ENCODE results near the gene USP40. TPM values are rescaled to one million over a fixed set of nuclear protein-coding genes. Genes with fewer than 3 reads are reported as not detected.

USP40 gene
- total and polyA plus RNA-seq, 2 donors: 16.0 to 59.6 TPM

- peaks cover 4% of the 10 kb centered on the region for H3K36me3 ChIP-seq (ENCODE audit: insufficient read depth)
- H3K4me1 ChIP-seq (ENCODE audit: insufficient read depth): no peaks in the 10 kb centered on the region
- no peak for DNase-seq (ENCODE audit: extremely low spot score)
- 68% methylated on average over 22 of the region's 22 CpGs for WGBS
- H3K27ac ChIP-seq (ENCODE audit: low read depth): peak overlapping the region; percentile 53
- no peak overlapping the region for H3K4me3 ChIP-seq (ENCODE audit: low read depth, low read length)
Measured at GRCh38 chr2:233481368-233482142, 85.0 kb downstream of the USP40 start.

GRCh38 chr2:233480490-233481202, 85.9 kb downstream of the USP40 start:
- Histone ChIP-seq H3K27ac (ENCODE audit: low read depth) (peak overlapping the region; percentile 3), H3K36me3 (ENCODE audit: insufficient read depth) (peaks cover 4% of the 10 kb centered on the region), H3K4me1 (ENCODE audit: insufficient read depth) (no peaks in the 10 kb centered on the region), H3K4me3 (ENCODE audit: low read depth, low read length) (no peak overlapping the region)
- DNase-seq (ENCODE audit: extremely low spot score): no peak
- WGBS: 79% methylated on average over 21 of the region's 21 CpGs

- Histone ChIP-seq H3K27ac (ENCODE audit: low read depth) (no peak overlapping the region), H3K36me3 (ENCODE audit: insufficient read depth) (peaks cover 4% of the 10 kb centered on the region)
- WGBS: 91% methylated on average over 27 of the region's 27 CpGs
Measured at GRCh38 chr2:233479616-233480489, 86.7 kb downstream of the USP40 start.

GRCh38 chr2:233477548-233478433, 88.8 kb downstream of the USP40 start:
- WGBS: 90% methylated on average over 29 of the region's 29 CpGs
- no peak overlapping the region for H3K27ac ChIP-seq (ENCODE audit: low read depth)

More at GRCh38 chr2:233479616-233480489, 86.7 kb downstream of the USP40 start:
- no peak for DNase-seq (ENCODE audit: extremely low spot score)
- H3K4me3 ChIP-seq (ENCODE audit: low read depth, low read length): no peak overlapping the region
- no peaks in the 10 kb centered on the region for H3K4me1 ChIP-seq (ENCODE audit: insufficient read depth)

GRCh38 chr2:233476651-233477547, 89.7 kb downstream of the USP40 start:
- 94% methylated on average over 45 of the region's 45 CpGs for WGBS
- Histone ChIP-seq H3K27ac (ENCODE audit: low read depth) (no peak overlapping the region), H3K4me1 (ENCODE audit: insufficient read depth) (no peaks in the 10 kb centered on the region), H3K4me3 (ENCODE audit: low read depth, low read length) (no peak overlapping the region), H3K36me3 (ENCODE audit: insufficient read depth) (peaks cover 3% of the 10 kb centered on the region)
- no peak for DNase-seq (ENCODE audit: extremely low spot score)

More at GRCh38 chr2:233477548-233478433, 88.8 kb downstream of the USP40 start:
- peaks cover 4% of the 10 kb centered on the region for H3K36me3 ChIP-seq (ENCODE audit: insufficient read depth)
- H3K4me1 ChIP-seq (ENCODE audit: insufficient read depth): no peaks in the 10 kb centered on the region
- H3K4me3 ChIP-seq (ENCODE audit: low read depth, low read length): no peak overlapping the region
- no peak for DNase-seq (ENCODE audit: extremely low spot score)

- Histone ChIP-seq H3K4me3 (ENCODE audit: low read depth, low read length) (no peak overlapping the region), H3K4me1 (ENCODE audit: insufficient read depth) (no peaks in the 10 kb centered on the region), H3K36me3 (ENCODE audit: insufficient read depth) (peaks cover 3% of the 10 kb centered on the region), H3K27ac (ENCODE audit: low read depth) (no peak overlapping the region)
- 90% methylated on average over 14 of the region's 14 CpGs for WGBS
- no peak for DNase-seq (ENCODE audit: extremely low spot score)
Measured at GRCh38 chr2:233476063-233476410, 90.5 kb downstream of the USP40 start.

GRCh38 chr2:233474308-233475160, 92.0 kb downstream of the USP40 start:
- Histone ChIP-seq H3K36me3 (ENCODE audit: insufficient read depth) (peaks cover 3% of the 10 kb centered on the region), H3K4me3 (ENCODE audit: low read depth, low read length) (no peak overlapping the region), H3K27ac (ENCODE audit: low read depth) (peak overlapping the region; percentile 30), H3K4me1 (ENCODE audit: insufficient read depth) (no peaks in the 10 kb centered on the region)
- WGBS: 67% methylated on average over 22 of the region's 22 CpGs
- no peak for DNase-seq (ENCODE audit: extremely low spot score)

- no peak for DNase-seq (ENCODE audit: extremely low spot score)
- H3K27ac ChIP-seq (ENCODE audit: low read depth): no peak overlapping the region
Measured at GRCh38 chr2:233473878-233474277, 92.7 kb downstream of the USP40 start.

GRCh38 chr2:233473386-233473791, 93.2 kb downstream of the USP40 start:
- no peak for DNase-seq (ENCODE audit: extremely low spot score)
- no peaks in the 10 kb centered on the region for H3K4me1 ChIP-seq (ENCODE audit: insufficient read depth)
- no peak overlapping the region for H3K27ac ChIP-seq (ENCODE audit: low read depth)
- H3K36me3 ChIP-seq (ENCODE audit: insufficient read depth): peaks cover 3% of the 10 kb centered on the region
- 94% methylated on average over 19 of the region's 19 CpGs for WGBS
- H3K4me3 ChIP-seq (ENCODE audit: low read depth, low read length): no peak overlapping the region

More at GRCh38 chr2:233473878-233474277, 92.7 kb downstream of the USP40 start:
- Histone ChIP-seq H3K4me3 (ENCODE audit: low read depth, low read length) (no peak overlapping the region), H3K36me3 (ENCODE audit: insufficient read depth) (peaks cover 3% of the 10 kb centered on the region), H3K4me1 (ENCODE audit: insufficient read depth) (no peaks in the 10 kb centered on the region)
- 93% methylated on average over 10 of the region's 10 CpGs for WGBS

- DNase-seq (ENCODE audit: extremely low spot score): no peak
- no peak overlapping the region for H3K4me3 ChIP-seq (ENCODE audit: low read depth, low read length)
- WGBS: 94% methylated on average over 12 of the region's 12 CpGs
- no peak overlapping the region for H3K27ac ChIP-seq (ENCODE audit: low read depth)
- H3K36me3 ChIP-seq (ENCODE audit: insufficient read depth): no peaks in the 10 kb centered on the region
- H3K4me1 ChIP-seq (ENCODE audit: insufficient read depth): no peaks in the 10 kb centered on the region
Measured at GRCh38 chr2:233471291-233472035, 95.1 kb downstream of the USP40 start.

- 92% methylated on average over 14 of the region's 14 CpGs for WGBS
- no peak for DNase-seq (ENCODE audit: extremely low spot score)
- no peaks in the 10 kb centered on the region for H3K4me1 ChIP-seq (ENCODE audit: insufficient read depth)
- no peak overlapping the region for H3K4me3 ChIP-seq (ENCODE audit: low read depth, low read length)
- no peak overlapping the region for H3K27ac ChIP-seq (ENCODE audit: low read depth)
- H3K36me3 ChIP-seq (ENCODE audit: insufficient read depth): no peaks in the 10 kb centered on the region
Measured at GRCh38 chr2:233470839-233471238, 95.7 kb downstream of the USP40 start.
